Measurements from ENCODE around the gene ARHGEF17.
"Not testable (repeated sequence)": the region's sequence is repeated elsewhere in the genome, so short reads cannot be mapped to it uniquely, and the experiment has no call there.

The ARHGEF17 gene, protein sequence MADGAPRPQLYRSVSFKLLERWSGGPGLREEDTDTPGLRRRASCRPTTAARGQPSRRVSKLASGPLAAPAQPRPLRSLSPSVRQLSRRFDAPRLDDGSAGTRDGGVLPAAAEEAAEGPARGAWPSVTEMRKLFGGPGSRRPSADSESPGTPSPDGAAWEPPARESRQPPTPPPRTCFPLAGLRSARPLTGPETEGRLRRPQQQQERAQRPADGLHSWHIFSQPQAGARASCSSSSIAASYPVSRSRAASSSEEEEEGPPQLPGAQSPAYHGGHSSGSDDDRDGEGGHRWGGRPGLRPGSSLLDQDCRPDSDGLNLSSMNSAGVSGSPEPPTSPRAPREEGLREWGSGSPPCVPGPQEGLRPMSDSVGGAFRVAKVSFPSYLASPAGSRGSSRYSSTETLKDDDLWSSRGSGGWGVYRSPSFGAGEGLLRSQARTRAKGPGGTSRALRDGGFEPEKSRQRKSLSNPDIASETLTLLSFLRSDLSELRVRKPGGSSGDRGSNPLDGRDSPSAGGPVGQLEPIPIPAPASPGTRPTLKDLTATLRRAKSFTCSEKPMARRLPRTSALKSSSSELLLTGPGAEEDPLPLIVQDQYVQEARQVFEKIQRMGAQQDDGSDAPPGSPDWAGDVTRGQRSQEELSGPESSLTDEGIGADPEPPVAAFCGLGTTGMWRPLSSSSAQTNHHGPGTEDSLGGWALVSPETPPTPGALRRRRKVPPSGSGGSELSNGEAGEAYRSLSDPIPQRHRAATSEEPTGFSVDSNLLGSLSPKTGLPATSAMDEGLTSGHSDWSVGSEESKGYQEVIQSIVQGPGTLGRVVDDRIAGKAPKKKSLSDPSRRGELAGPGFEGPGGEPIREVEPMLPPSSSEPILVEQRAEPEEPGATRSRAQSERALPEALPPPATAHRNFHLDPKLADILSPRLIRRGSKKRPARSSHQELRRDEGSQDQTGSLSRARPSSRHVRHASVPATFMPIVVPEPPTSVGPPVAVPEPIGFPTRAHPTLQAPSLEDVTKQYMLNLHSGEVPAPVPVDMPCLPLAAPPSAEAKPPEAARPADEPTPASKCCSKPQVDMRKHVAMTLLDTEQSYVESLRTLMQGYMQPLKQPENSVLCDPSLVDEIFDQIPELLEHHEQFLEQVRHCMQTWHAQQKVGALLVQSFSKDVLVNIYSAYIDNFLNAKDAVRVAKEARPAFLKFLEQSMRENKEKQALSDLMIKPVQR (N-terminal part only)

DNA sequence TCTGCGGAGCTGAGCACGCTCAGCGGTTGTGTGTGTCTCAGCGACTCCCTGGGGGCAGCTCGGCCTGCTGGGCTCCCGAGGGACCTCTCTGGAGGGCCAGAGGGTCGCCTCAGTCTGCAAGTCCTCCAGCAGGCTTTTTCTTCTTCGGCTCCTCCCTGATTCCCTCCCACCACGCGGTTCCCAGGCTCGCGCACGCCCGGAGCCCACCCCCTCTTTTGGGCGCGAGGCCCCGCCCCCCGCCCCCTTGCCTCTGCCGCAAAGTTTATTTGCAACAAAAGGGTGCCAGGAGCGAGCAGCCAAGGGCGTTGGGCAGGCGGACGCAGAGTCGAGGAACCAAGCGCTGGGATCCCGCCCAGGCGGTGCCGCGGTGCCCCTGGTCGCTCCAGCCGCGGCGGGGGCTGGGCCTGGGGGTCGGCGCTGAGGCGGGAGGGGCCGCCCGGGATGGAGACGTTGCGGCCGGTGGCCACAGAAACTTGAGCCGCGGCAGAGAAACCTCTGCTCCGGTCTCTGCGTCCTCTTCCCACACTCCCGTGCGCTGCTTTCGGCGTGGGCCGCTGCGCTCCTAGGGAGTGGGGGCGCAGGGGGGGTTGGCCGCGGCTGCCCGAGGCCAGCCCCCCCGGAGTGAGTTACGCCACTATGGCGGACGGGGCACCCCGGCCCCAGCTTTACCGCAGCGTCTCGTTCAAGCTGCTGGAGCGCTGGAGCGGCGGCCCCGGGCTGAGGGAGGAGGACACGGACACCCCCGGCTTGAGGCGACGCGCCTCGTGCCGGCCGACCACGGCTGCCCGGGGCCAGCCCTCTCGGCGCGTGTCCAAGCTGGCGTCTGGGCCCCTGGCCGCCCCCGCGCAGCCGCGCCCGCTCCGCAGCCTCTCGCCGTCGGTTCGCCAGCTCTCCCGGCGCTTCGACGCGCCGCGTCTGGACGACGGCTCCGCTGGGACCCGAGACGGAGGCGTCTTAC lies at the start of gene ARHGEF17:
Gene ARHGEF17 (plus strand): TSS at position 274 of the 958 bp plus-strand sequence. CDS start 363 bp downstream, at position 637.
- DNase-seq (ENCODE audit: low read depth in 2 of 2, low spot score in 1 of 2) = no peak

DNA sequence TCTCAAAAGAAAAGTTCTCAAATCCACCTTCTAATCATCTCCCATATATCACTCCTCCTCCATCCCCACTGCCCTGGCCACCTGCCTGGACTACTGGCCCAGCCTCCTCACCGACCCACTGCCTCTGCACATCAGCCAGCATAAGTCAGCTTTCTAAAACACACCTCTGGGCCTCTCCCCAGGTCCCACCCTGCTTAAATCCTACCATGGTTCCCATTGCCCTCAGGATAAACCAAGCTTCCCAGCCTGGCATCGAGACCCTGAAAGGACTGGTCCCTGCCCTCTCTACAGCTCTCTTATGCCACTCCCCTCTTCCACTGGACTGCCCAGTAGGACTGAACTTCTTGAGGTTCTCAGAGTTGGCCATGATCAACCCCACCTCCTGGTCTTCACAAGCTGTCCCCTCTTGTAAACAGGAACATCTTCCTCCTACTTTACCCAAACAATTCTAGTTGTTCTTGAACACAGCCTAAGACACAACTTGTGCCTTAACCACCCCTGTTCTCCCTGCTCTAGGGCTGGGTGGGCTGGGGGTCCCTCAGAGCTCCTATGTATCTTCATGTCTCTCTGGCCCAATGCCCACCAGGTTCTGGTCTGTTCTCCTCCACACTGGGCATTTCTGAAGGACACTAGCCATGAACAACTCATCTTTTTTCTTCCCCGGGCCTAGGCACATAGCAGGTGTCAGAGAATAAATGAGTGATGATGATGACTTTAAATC lies 48.5 kb upstream of the ARHGEF17 start:
- DNase-seq (ENCODE audit: low read depth in 2 of 2, low spot score in 1 of 2) = no peak

DNA sequence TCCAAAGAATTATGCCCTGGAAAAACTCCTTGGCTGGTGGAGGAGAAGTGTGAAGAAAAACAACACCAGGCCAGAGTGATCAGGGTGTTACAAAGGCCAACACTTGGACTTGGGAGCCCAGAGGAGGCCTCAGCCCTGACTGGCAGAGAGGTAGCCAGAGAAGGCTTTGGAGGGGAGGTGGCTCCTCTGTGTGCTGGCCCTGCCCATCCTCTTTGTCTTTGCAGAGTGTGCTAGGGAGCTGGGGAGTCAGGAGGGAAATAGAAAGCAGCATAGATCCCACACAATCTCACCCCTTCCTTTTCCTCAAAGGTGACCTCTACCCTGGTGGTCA lies 48.0 kb upstream of the ARHGEF17 start:
- DNase-seq (ENCODE audit: low read depth in 2 of 2, low spot score in 1 of 2) = no peak

DNA sequence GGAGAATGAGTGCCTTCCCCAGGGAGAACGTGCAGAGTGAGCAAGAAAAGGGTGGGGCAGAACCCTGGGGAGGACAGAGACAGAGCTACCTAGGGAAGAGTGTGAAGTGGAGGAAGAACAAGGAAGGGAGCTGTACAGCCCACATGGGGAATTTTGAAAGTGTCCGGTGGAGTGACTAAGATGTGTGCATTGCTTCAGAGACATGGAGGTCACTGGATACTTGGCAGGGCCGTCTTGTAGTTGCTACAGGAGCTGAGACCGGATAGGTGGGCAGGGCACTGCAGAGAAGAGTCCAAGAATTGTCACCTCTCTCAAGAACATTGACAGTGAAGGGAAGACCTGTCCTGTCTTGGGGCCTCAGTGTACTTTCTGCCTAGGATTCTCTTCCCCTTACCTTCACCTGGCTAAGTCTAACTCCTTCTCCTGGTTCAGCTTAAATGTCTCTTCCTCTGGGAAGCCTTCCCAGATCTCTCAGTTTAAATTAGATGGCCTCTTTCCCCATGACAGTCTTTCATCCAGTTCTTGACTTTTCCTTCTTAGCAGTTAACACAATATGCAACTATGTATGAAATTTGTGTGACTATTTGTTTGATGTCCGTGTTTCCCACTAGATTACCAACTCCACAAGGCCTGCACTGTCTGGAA lies 45.1 kb upstream of the ARHGEF17 start:
- DNase-seq (ENCODE audit: low read depth in 2 of 2, low spot score in 1 of 2) = no peak

DNA sequence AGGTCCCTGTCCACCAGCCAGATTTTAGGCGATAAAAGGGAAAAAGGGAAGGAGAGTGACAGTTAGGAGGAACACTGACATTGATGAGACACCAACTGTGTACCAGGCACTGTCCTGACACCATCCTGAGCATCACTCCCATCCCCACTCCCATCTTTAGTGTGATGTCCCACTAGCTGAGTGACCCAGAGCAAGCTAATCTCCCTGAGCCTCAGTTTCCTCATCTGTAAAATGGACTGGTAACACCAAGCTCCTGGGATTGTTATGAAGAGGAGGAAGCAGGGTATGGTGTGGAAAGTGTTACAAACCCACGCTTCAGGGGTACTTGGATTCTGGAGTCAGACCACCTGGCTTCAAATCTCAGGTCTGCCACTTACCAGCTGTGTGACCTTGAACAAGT lies 44.4 kb upstream of the ARHGEF17 start:
- DNase-seq (ENCODE audit: low read depth in 2 of 2, low spot score in 1 of 2) = no peak

DNA sequence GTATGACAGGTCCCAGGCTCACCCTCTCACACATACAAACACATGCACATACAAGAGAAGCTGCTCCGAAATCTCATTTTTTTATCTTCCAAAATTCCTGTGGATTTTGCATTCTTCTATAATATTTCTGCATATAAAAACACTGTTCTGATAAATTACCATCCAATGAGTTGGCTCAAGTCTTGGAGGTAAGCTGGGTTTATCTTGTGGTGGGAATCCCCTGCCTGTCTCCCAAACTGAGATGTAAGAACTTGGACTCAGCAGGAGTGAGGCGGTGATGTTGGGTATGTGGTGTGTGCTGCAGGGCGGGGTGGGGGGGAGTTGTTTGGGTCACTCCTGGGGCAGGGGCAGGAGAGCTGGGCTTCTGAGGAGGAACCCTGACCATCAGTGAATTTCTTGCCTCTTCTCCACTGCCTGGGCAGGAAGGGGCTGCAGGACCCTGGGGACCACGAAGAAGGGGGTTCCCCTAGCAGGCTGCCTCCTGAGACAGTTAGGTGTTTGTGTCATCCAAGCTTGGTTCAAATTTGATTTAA lies 42.7 kb upstream of the ARHGEF17 start:
- no peak for DNase-seq (ENCODE audit: low read depth in 2 of 2, low spot score in 1 of 2)

DNA sequence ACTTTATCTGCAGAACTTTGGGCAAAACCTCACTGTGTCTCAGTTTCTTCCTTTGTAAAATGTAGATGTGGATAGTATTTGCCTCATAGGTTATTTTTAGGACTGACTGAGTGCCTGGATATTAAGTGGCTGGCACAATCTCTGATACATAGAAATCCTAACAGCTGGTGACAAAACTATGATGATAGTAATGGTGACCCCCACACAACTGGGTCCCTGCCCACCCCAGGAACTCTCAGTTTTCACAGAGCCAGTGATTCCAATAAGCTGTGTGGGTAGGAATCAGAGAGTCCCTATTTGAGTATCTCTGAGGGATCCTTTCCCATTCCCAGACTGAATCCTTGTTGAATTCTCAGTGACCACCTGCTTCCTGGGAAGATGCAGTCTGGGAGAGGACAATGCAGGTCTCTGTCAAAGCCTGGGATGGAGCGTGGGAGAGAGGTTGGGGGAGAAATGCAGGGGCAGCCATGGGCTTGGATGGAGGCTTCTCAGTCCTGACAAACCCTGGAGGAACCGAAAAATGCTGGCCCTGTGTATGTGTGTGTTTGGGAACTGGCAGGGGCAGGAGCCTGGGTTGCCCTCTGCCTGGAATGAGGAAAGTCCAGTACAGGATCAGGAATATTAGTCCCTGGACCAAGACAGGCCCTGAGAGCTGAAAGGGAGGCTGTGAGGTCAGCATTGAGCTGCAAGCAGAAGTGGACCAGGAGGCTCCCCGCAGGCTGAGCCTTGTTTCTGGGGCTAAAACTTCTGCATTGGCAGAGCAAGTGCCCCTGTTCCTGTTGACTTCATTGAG lies 42.0 kb upstream of the ARHGEF17 start:
- no peak for DNase-seq (ENCODE audit: low read depth in 2 of 2, low spot score in 1 of 2)

DNA sequence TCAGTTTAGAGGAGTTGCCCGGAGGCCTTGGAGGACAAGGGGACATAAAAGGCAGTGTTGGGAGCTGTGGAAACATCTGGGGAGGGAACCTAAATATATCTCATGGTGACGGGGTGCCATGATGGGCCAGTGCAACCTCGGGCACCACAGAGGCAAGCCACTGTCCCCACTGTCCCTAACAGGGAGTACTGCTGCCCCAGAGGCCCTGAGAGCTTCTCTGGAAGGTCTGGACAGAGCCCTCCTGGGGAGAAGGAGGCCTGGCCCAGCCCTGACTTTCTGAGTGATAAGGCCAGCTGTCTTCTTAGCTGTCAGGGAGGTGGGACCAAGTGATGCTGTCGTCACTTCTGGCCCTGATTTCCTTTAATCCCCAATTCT lies 41.4 kb upstream of the ARHGEF17 start:
- no peak for DNase-seq (ENCODE audit: low read depth in 2 of 2, low spot score in 1 of 2)

DNA sequence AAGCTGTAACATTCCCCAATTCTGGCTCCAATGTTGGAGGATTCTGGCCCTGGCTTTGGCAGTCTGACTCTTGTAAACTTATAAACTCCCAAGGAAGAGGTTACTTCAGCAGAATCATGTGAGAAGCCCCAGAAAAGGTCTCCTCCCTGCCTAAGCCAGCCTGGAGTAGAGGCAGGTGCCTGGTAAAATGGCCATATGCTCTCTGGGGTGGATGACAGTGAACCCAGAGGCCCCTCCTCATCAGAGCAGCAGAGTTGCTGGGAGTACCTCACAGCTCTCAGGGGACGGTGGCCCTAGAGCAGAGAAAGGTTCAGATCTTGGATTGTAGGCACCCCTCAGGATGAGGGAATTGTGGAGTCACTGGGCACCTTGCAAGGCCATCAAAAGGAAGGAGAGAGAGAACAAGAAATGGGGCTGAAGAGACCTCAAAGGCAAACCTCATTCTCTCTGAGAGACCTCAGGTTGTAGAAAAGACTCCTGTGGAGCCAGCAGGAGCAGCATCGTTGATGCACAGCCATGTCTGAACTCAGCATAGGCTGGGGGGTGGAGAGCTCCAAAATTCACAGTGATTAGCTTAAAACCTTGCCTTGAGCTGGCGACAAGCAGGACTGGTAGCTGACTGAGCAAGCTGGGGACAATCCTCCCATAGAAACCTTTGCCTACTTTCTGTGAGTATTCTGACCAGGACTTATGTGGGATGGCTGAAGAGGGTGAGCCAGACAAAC lies 40.8 kb upstream of the ARHGEF17 start:
- no peak for DNase-seq (ENCODE audit: low read depth in 2 of 2, low spot score in 1 of 2)

DNA sequence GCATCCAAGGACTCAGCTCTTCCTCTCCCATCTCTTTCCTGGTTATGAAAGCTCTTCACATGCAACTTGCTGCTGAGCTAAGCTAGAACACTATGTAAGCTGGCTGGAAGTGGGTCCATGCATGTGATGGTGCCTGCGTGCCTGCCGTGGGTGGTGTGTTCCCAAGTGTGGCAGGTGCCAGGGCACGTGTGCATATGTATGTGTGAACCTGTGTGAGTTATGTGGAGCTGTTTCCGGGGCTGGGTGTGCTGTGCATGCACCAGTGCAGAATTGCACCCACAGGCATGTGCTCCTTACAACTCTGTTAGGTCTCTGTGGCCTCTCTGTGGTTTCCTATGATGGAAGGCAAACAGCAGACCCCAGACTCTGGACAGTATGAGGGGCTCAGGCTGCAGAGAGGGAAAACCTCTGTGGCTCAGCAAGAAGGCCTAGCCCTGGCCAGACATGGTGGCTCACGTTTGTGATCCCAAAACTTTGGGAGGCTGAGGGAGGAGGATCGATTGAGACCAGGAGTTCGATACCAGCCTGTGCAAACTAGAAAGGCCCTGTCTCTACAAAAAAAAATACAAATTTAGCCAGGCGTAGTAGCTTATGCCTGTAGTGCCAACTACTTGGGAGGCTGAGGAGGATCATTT lies 40.1 kb upstream of the ARHGEF17 start:
- no peak for DNase-seq (ENCODE audit: low read depth in 2 of 2, low spot score in 1 of 2)

DNA sequence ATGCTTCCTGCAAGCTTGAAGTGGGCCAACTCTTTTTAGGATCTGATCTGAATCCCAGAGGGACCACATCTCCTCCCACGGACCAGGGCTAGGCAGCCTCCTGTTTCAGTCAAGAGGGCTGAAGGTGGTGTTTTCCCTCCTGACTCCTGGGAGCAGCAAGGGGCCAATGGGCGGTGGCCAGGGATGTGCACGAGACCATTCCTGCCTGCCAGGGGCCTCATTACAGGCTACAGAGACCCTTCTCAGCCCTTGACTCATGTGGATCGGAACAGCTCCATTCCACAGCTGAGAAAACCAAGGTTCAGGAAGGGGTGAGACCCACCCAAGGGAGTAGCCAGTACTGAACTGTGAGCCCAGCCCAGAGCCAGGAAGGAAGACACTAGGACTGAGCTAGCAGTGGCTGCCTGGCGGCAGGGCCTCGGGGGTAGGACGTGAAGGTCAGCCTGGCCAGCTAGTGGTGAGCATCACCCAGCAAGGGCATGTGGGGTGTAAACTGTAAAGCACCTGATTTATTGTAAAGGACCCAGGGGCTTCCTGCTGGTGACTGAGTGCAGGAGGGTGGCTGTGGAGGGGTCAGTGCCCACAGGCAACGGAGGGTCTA lies 39.3 kb upstream of the ARHGEF17 start:
- DNase-seq (ENCODE audit: low read depth in 2 of 2, low spot score in 1 of 2) = no peak

DNA sequence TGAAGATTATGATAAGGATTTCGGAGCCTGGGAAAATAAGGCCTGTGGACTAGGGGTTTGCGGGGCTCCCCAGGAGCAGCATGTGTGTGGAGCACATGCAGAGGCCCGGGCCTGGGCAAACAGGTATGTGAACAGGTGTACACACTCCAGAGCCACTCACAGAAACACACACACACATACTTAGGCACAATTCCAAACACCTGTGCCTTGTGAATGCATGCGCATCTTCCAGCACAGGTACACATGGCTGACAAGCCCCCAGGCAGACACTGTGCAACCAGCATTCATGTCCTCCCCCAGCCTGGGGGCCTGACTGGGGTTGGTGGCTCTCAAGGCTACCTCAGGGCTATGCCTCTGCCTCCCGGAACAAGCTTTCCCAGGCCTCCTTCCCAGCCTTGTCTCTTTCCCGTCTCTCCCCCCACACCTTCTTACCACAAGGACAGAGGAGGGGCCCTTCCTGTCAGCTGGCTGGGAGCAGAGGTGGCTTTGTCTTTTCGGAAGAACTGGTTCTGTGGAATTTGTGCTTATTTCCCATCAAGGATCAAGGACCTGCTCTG lies 38.5 kb upstream of the ARHGEF17 start:
- DNase-seq (ENCODE audit: low read depth in 2 of 2, low spot score in 1 of 2) = no peak

DNA sequence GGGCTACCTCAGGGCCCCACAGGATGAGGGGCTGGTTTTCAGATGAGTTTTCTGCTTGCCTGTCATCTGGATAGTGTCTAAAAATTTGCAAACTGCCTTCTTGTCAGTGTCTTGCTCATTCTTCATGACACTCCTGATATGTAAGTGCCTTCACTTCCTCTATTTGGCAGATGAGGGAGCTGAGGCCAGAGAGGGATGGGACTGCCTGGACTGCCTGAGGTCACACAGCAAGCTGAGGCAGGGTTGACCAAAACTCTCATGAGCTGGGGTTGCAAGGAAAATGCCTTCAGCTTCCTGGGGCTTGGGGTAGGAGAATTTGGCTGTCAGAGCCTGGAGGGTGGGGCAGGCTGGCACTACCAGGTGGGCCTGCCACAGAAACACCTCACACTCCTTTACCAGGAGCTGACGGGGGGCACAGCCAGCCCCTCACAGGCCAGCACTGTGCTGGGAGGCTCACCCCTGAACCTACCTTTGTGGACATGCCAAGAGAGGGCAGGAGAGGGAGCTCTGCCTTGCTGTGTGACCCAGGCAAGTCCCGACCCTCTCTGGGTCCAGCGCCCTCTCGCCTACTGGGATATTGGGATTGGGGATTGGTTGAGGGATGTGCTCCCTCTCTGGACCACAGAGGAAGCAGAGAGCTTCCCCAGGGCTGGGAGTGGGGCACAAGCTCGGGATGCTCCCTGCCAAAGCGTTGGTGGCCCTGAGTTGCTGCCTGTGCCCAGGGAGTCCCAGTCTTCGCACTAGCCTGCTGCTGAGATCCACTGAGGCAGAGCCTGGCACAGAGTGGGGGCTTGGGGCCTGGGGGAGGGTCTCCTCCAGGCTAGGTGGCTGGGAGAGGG lies 37.8 kb upstream of the ARHGEF17 start:
- DNase-seq (ENCODE audit: low read depth in 2 of 2, low spot score in 1 of 2) = no peak

DNA sequence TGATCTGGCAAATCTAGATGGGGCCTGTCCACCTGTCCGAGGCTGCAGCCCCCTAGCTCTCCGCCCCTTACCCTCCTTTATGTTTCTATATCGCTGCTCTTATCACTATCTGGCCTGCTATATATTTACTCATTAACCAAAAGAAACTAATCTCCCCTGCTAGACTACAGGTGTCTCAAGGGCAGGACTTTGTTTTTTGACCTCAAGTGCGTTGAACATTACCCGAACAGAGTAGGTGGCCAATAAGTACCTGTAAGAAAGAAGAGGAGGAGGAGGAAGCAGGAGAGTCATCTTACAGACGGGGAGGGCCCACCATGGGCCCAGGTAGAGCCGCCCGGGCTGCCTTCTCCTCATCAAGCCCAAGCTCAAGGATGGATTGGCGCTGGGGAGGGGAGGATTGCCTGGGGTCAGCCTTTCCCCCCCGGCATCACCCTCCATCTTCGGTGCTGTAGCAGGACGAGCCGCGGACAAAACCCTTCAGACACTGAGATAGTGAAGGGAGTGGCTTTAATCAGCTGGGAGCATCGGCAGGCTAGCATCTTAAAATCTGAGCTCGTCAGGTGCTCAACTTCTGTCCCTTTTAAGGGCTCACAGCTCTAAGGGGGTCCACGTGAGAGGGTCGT lies 37.1 kb upstream of the ARHGEF17 start:
- DNase-seq (ENCODE audit: low read depth in 2 of 2, low spot score in 1 of 2) = no peak

DNA sequence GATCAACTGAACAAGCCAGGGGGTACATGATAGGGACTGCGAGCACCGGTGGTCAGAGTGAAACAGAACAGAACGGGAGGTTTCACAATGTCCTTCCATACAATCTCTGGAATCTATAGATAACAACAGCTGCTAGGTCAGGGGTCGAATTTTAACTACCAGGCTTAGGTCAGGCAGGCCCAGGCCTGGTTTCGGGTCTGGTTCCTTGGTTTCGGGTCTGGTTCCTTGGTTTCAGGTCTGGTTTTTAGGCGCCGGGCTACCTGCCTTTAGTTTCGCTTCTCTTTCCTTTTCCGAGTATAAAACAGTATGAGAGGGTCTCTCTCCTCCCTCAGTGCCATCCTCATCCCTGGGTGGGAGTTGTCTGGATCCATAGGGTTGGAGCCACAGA lies 36.6 kb upstream of the ARHGEF17 start:
- DNase-seq (ENCODE audit: low read depth in 2 of 2, low spot score in 1 of 2) = not testable (repeated sequence)
